HUES48 (cell line): ENCODE data around the gene LANCL3.

Experiments
- H3K27ac ChIP-seq: one replicate; pipeline ENCODE4 v1.7.0; 2013; ENCODE audit warnings: low read depth, low read length, inconsistent platforms
- H3K27me3 ChIP-seq: 2 replicates; pipeline ENCODE4 v1.6.1; 2013; ENCODE audit warnings: mild to moderate bottlenecking, low read length; ENCODE audit not compliant: control insufficient read depth, insufficient read depth
- H3K36me3 ChIP-seq: 2 replicates; pipeline ENCODE4 v1.6.1; 2013; ENCODE audit warnings: low read length; ENCODE audit not compliant: control insufficient read depth, insufficient read depth
- H3K4me1 ChIP-seq: 2 replicates; pipeline ENCODE4 v1.6.1; 2013; ENCODE audit warnings: mild to moderate bottlenecking, low read length; ENCODE audit not compliant: control insufficient read depth, insufficient read depth
- H3K4me3 ChIP-seq: 2 replicates; pipeline ENCODE4 v1.5.1; 2013; ENCODE audit warnings: mild to moderate bottlenecking, low read depth, low read length
- H3K9ac ChIP-seq: 2 replicates; pipeline ENCODE4 v1.6.1; 2013; ENCODE audit warnings: mild to moderate bottlenecking, low read depth, low read length, moderate library complexity
- H3K9me3 ChIP-seq: 2 replicates; pipeline ENCODE4 v1.6.1; 2013; ENCODE audit warnings: low read length; ENCODE audit not compliant: control insufficient read depth, insufficient read depth

LANCL3 gene

DNA sequence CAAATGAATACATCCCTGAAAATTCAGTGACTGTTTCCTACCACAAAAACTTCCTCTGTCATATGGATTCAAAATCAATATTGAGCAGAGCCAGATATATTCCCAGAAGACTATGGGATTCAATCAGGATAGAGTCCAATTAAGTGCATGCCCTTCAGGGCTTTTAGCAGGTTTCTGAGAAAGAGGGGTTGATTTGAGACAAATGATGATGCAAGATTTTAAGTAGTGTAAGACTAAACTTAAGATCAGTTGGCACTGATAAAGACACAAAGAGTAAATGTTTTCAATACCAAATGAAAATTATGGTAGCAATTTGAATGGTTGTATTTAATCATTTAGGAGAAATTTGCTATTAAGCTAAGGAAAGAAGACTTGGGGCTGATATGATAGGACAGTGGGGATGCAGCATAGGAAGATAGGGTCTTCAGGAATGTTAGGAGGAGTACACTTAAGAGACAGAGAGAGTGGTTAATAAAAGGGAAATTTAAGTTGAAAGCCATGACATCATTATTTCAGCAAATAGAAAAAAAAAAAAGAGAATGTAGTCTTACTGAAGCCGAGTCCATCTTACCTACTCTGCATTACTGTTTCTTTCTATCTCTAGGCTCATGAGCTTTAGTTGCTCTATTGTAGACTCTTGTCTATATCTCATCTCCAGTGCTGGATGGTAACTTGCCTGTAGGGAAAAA is 82.1 kb downstream of the LANCL3 start:
- Histone ChIP-seq H3K9me3 (no peaks in the 10 kb centered on the region), H3K4me1 (peaks cover 12% of the 10 kb centered on the region), H3K27me3 (no peaks in the 10 kb centered on the region), H3K9ac (no peak overlapping the region), H3K27ac (no peak overlapping the region), H3K36me3 (no peaks in the 10 kb centered on the region), H3K4me3 (no peak overlapping the region)

DNA sequence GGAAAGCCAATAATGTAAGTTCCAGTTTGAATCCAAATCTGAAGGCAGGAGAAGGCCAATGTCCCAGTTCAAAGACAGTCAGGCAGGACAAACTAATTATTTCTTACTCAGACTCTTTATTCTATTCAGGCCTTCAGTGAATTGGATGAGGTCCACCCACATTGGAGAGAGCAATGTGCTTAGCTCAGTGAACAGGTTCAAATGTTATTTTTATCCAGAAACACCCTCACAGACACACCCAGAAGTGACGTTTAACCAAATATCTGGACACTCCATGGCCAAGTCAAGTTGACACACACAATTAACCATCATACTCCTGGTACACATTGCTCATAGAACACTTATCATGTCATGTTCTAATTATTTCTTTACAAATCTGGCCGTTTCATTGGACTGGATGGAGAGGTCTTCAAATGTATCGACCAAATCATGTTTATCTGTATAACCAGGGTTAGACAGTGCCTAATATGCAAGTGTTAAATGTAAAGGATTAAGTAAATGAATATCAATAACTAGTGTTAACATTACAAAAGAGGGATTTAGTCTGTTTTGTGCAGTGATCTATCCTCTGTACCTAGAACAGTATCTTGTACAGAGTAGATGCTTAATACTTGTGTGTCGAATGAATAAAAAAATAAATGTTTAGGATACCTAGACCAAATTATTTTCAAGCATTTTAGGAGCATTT is 87.0 kb downstream of the LANCL3 start:
- no peak overlapping the region for H3K27ac ChIP-seq
- no peaks in the 10 kb centered on the region for H3K9me3 ChIP-seq
- H3K9ac ChIP-seq = no peak overlapping the region
- no peak overlapping the region for H3K4me3 ChIP-seq
- no peaks in the 10 kb centered on the region for H3K4me1 ChIP-seq
- no peaks in the 10 kb centered on the region for H3K36me3 ChIP-seq
- no peaks in the 10 kb centered on the region; the same call in 1 of the 2 replicates for H3K27me3 ChIP-seq

DNA sequence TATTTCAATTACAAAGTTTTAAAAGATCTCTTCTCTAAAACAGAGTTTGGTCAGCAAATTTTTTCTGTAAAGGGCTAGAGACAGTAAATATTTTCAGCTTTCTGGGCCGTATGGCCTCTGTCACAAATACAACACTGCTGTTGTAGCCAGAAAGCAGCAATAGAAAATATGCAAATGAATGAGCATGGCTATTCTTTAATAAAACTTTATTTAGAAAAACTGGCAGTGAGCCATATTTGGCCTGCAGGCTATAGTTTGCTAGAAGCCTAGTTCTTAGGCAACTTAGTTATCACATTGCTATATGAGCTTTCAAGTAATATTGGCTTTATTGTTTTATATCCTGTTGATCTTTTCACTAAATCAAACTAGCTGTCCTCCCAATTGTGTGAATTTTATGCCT is 87.6 kb downstream of the LANCL3 start:
- Histone ChIP-seq H3K36me3 (no peaks in the 10 kb centered on the region), H3K27ac (no peak overlapping the region), H3K4me1 (no peaks in the 10 kb centered on the region), H3K4me3 (no peak overlapping the region), H3K9me3 (no peaks in the 10 kb centered on the region), H3K27me3 (no peaks in the 10 kb centered on the region; the same call in 1 of the 2 replicates), H3K9ac (no peak overlapping the region)

DNA sequence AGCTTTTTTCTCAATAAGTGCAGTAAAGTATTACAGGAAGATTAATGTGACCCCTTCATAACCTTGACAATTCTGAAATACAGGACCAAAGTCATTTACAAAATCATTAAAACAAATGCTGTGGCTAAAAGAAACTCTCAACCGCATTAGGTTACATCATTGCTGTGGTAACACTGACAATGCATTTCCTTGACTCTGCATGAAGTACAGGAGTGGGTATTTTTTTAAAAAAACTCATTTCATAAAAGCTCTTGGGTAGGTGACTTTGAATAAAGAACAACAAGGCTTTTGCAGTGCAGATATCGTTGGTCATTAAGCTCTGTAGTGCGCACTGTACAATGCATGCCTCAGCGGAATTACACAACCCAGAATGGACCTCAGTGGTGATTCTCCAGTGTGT is 90.7 kb downstream of the LANCL3 start:
- no peak overlapping the region for H3K9ac ChIP-seq
- H3K27ac ChIP-seq = no peak overlapping the region
- H3K4me1 ChIP-seq = no peaks in the 10 kb centered on the region
- no peaks in the 10 kb centered on the region for H3K36me3 ChIP-seq
- H3K4me3 ChIP-seq = no peak overlapping the region
- H3K27me3 ChIP-seq = no peaks in the 10 kb centered on the region; the same call in 1 of the 2 replicates
- H3K9me3 ChIP-seq = no peaks in the 10 kb centered on the region

DNA sequence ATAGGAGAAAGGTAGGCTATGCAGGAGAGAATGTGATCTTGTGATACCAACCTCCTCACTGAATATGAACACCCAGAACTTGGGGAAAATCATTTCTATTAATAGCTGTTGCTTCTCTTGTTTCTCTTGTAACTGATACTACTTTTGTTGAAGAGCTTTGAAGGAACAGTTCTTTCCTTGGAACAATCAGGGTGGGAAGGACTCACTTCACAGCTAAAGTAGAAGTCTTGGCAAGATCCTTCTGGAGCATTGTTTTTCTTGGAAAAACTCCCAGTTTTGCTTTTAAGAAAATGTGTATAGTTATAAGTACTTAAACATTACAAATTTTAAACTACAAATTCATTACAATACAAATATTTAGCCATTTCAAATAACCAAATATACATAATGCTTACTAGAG is 95.1 kb downstream of the LANCL3 start:
- H3K4me3 ChIP-seq = no peak overlapping the region
- no peaks in the 10 kb centered on the region for H3K4me1 ChIP-seq
- H3K9ac ChIP-seq = no peak overlapping the region
- H3K27me3 ChIP-seq = no peaks in the 10 kb centered on the region; the same call in 1 of the 2 replicates
- no peaks in the 10 kb centered on the region for H3K9me3 ChIP-seq
- H3K36me3 ChIP-seq = no peaks in the 10 kb centered on the region
- H3K27ac ChIP-seq = no peak overlapping the region

DNA sequence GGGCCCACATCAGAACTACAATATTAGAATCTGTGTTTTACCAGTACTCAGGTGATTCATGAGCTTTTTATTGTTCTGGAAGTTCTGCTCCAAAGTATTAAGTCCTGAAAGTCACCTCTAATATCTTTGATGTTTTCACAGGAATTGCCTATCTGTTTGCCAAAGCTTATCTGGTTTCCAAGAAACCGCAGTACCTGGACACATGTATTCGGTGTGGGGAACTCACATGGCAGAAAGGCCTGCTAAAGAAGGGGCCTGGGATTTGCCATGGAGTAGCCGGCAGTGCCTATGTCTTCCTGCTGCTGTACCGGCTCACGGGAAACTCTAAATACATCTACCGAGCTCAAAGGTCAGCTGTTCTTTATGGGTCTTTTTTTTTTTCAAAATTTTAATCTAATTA is 95.7 kb downstream of the LANCL3 start:
- Histone ChIP-seq H3K4me1 (no peaks in the 10 kb centered on the region), H3K4me3 (no peak overlapping the region), H3K27me3 (no peaks in the 10 kb centered on the region; the same call in 1 of the 2 replicates), H3K9ac (no peak overlapping the region), H3K27ac (no peak overlapping the region), H3K36me3 (no peaks in the 10 kb centered on the region), H3K9me3 (no peaks in the 10 kb centered on the region)

DNA sequence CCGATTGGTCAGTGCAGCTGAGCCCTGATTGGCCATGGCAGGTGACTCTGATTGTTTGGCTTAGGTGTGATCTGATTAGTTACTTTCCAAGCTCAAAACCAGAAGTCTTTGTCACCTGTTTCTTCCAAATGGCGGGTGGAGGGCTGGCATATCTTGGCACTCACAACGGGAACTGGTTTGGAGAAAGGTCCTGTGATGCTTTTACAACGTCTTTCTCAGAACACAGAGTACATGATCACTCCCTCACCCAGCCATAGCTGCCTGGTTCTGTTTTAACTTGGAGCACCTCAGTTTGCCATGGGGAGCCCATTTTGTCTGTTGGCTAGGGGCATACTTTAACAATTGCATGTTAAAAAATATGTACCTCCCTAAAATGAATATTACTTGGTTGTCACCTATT is 101.1 kb downstream of the LANCL3 start:
- no peak overlapping the region for H3K27ac ChIP-seq
- no peaks in the 10 kb centered on the region for H3K4me1 ChIP-seq

DNA sequence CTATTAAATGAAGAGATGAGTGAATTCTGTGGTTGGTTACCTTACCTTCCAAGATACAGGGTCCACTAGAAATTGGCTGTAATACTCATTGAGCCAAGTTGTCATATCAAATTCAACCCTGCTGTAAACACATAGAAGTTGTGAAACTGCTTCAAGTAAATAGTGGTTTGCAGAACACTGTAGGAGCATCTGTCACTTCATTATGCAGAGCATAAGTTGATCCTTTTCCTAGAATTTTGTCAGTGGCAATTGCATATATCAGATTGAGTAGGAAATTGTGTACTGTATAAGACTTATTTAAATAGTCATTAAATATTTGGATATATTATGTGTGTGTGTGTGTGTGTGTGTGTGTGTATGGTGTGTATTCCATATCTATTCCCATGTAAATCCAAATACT is 105.3 kb downstream of the LANCL3 start:
- Histone ChIP-seq H3K9me3 (no peaks in the 10 kb centered on the region), H3K9ac (no peak overlapping the region), H3K4me3 (no peak overlapping the region)

More for the DNA sequence above, 101.1 kb downstream of the LANCL3 start:
- H3K4me3 ChIP-seq = no peak overlapping the region
- no peak overlapping the region for H3K9ac ChIP-seq
- no peaks in the 10 kb centered on the region for H3K27me3 ChIP-seq
- no peaks in the 10 kb centered on the region for H3K9me3 ChIP-seq
- H3K36me3 ChIP-seq = no peaks in the 10 kb centered on the region

DNA sequence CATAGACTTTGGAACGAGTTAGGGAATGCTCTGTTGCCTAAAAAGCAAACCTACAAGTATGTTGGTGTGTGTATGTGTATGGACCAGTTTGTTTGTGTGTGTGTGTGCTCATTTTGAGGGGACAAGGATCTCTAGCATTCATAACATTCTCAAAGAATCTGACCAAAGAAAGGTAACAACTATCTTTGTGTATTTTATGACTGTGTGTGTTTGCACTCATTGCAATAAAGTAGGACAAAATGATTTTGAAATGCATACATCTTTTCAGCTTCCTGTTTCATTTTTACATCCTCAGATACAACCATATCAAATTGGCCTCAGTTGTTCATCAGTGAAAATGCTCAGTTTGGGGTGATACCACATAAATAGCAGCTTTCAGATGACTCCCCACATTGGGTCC is 105.8 kb downstream of the LANCL3 start:
- H3K36me3 ChIP-seq = no peaks in the 10 kb centered on the region
- H3K9ac ChIP-seq = no peak overlapping the region
- no peaks in the 10 kb centered on the region for H3K4me1 ChIP-seq
- no peaks in the 10 kb centered on the region for H3K9me3 ChIP-seq
- no peaks in the 10 kb centered on the region for H3K27me3 ChIP-seq
- no peak overlapping the region for H3K27ac ChIP-seq
- no peak overlapping the region for H3K4me3 ChIP-seq

More for the DNA sequence above, 105.3 kb downstream of the LANCL3 start:
- Histone ChIP-seq H3K36me3 (no peaks in the 10 kb centered on the region), H3K27me3 (no peaks in the 10 kb centered on the region), H3K4me1 (no peaks in the 10 kb centered on the region), H3K27ac (no peak overlapping the region)

DNA sequence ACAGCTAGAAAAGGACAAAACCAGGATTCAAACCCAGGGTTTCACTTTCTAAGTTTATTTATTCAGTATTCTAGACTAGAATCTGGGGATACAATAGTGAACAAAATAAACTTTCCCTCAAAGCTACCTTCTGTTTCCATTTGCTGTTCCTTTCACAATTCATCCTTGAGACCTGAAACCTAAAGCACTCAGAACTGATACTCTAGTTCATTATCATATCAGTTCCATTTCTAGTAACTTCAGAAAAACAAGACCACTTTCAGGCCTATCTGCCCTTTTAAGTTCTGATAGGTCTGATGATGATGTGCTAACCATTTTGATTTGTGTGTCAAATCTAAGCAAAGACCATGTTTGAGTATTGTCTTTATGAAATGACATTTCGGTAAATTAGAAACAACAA is 106.3 kb downstream of the LANCL3 start:
- no peak overlapping the region for H3K4me3 ChIP-seq
- H3K9ac ChIP-seq = no peak overlapping the region
- no peak overlapping the region for H3K27ac ChIP-seq
- no peaks in the 10 kb centered on the region for H3K27me3 ChIP-seq
- no peaks in the 10 kb centered on the region for H3K4me1 ChIP-seq
- no peaks in the 10 kb centered on the region for H3K9me3 ChIP-seq
- no peaks in the 10 kb centered on the region for H3K36me3 ChIP-seq

DNA sequence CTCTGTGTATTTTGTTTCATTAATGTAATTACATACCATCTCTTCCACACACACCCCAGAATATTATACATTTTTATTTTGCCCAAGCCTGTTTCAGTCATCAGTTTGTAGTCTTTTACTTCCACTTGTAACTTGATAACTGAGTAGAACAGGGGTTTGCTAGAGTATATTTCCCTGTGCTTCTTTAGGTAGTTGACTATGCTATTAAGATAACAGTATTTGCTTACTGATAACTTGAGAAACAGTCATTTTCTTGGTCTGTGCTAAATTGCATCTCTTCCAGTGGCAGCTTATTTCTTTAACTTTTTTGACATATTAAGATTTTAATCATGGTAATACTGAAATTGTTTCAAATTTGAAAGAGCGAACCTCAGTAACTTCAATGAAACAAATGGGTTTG is 107.1 kb downstream of the LANCL3 start:
- H3K4me3 ChIP-seq = no peak overlapping the region
- no peak overlapping the region for H3K9ac ChIP-seq
- no peaks in the 10 kb centered on the region for H3K4me1 ChIP-seq
- H3K27ac ChIP-seq = no peak overlapping the region
- no peaks in the 10 kb centered on the region for H3K27me3 ChIP-seq
- H3K36me3 ChIP-seq = no peaks in the 10 kb centered on the region
- no peaks in the 10 kb centered on the region for H3K9me3 ChIP-seq
